HEK293 (cell line): ENCODE data around the gene KDM3B.

Source experiments
- CTCF ChIP-seq: fragments of 450-650 bp; formaldehyde crosslinking; IDR thresholded peaks from 2 replicates; pipeline ENCODE4 v1.5.1; 2016; ENCODE audit warnings: missing biosample characterization, missing genetic modification characterization
- HOXA7 ChIP-seq: sonication (generic); formaldehyde crosslinking; IDR thresholded peaks from 2 replicates; pipeline ENCODE4 v1.8.1; 2022; ENCODE audit warnings: missing genetic modification reagents, borderline replicate concordance
- KLF1 ChIP-seq: fragments of 450-650 bp; formaldehyde crosslinking; IDR thresholded peaks from 2 replicates; pipeline ENCODE4 v1.5.1; 2016; ENCODE audit warnings: missing biosample characterization, missing genetic modification characterization
- KLF7 ChIP-seq: fragments of 450-650 bp; formaldehyde crosslinking; IDR thresholded peaks from 2 replicates; pipeline ENCODE4 v1.5.1; 2016; ENCODE audit warnings: missing biosample characterization, missing genetic modification characterization, borderline replicate concordance
- REST ChIP-seq: fragments of 450-650 bp; formaldehyde crosslinking; IDR thresholded peaks from 2 replicates; pipeline ENCODE4 v1.5.1; 2016; ENCODE audit warnings: missing biosample characterization, missing genetic modification characterization
- ZBTB7A ChIP-seq: fragments of 450-650 bp; formaldehyde crosslinking; IDR thresholded peaks from 2 replicates; pipeline ENCODE4 v1.5.1; 2016; ENCODE audit warnings: low read depth, missing biosample characterization, missing genetic modification characterization
- ZNF148 ChIP-seq: fragments of 450-650 bp; formaldehyde crosslinking; IDR thresholded peaks from 2 replicates; pipeline ENCODE4 v1.5.0; 2017; ENCODE audit warnings: missing biosample characterization, missing genetic modification characterization, borderline replicate concordance
- ZNF175 ChIP-seq: fragments of 450-650 bp; formaldehyde crosslinking; IDR thresholded peaks from 2 replicates; pipeline ENCODE4 v1.5.1; 2016; ENCODE audit warnings: missing biosample characterization, missing genetic modification characterization
- ZNF23 ChIP-seq: fragments of 450-650 bp; formaldehyde crosslinking; IDR thresholded peaks from 2 replicates; pipeline ENCODE4 v1.5.1; 2016; ENCODE audit warnings: missing biosample characterization, missing genetic modification characterization, borderline replicate concordance
- ZNF274 ChIP-seq, 2 experiments: fragments of 200-500 bp in 1 of 2; fragments of 450-650 bp in 1 of 2; sonication (Bioruptor generic) in 1 of 2; formaldehyde crosslinking in 1 of 2; IDR thresholded peaks; 2 replicates each; pipeline versions ENCODE4 v1.5.1 to v1.6.1; 2014 to 2016; ENCODE audit warnings: borderline replicate concordance in 1 of 2, inconsistent platforms in 1 of 2, low read length in 1 of 2, missing biosample characterization in 1 of 2, missing genetic modification characterization in 1 of 2
- ZNF658 ChIP-seq: fragments of 450-650 bp; formaldehyde crosslinking; IDR thresholded peaks from 2 replicates; pipeline ENCODE4; 2016; ENCODE audit warnings: missing biosample characterization, missing genetic modification characterization

- TF ChIP-seq ZNF658 (tag by site-specific recombination), result no peak
- no peak for TF ChIP-seq REST (tag by site-specific recombination)
- no peak for TF ChIP-seq KLF7
- no peak for TF ChIP-seq ZNF23 (tag by site-specific recombination)
- TF ChIP-seq ZBTB7A (tag by site-specific recombination), result no peak
- TF ChIP-seq ZNF175, result no peak
- TF ChIP-seq HOXA7 (CRISPR knock-in tag), result no peak
- TF ChIP-seq KLF1, result no peak
- TF ChIP-seq ZNF274 (IDR thresholded peaks at IDR 0.05; ENCODE audit: low read length), result no peak
- no peak for TF ChIP-seq ZNF274 (tag by site-specific recombination; IDR thresholded peaks at IDR 0.05; ENCODE audit: borderline replicate concordance)
- TF ChIP-seq CTCF (tag by site-specific recombination), result no peak
- no peak for TF ChIP-seq ZNF148 (tag by site-specific recombination)
These were observed 19.7 kb downstream of the KDM3B start for GRCh38 chr5:138372225-138372624.
